GM18907 (cell line): ENCODE data around the gene ERMP1.
"Not testable (repeated sequence)": the region's sequence is repeated elsewhere in the genome, so short reads cannot be mapped to it uniquely, and the experiment has no call there.

Experiments used
- ATAC-seq: cut with Tn5 transposase; IDR thresholded peaks from one replicate; pipeline ENCODE4 v1.9.1; 2021; ENCODE audit warnings: mild to moderate bottlenecking, moderate library complexity; ENCODE audit not compliant: unreplicated experiment

Gene ERMP1

GRCh38 chr9:5784526-5785315 is 48.2 kb downstream of the ERMP1 start:
- no peak for ATAC-seq

- no peak for ATAC-seq
These were observed 48.9 kb downstream of the ERMP1 start for GRCh38 chr9:5783982-5784381.

GRCh38 chr9:5783420-5783819 is 49.5 kb downstream of the ERMP1 start:
- not testable (repeated sequence) for ATAC-seq

- ATAC-seq: not testable (repeated sequence)
These were observed 53.2 kb downstream of the ERMP1 start for GRCh38 chr9:5779705-5780218.

- no peak for ATAC-seq
These were observed 54.1 kb downstream of the ERMP1 start for GRCh38 chr9:5778805-5779204.

- ATAC-seq: no peak
These were observed 59.5 kb downstream of the ERMP1 start for GRCh38 chr9:5773324-5773999.

- ATAC-seq: no peak
These were observed 64.7 kb downstream of the ERMP1 start for GRCh38 chr9:5767968-5768932.

GRCh38 chr9:5764130-5764868 is 68.6 kb downstream of the ERMP1 start:
- ATAC-seq: peak; percentile 92

GRCh38 chr9:5762421-5762820 is 70.5 kb downstream of the ERMP1 start:
- ATAC-seq: no peak

GRCh38 chr9:5760338-5760737 is 72.6 kb downstream of the ERMP1 start:
- no peak for ATAC-seq

GRCh38 chr9:5756633-5757032 is 76.3 kb downstream of the ERMP1 start:
- ATAC-seq: no peak

GRCh38 chr9:5750569-5750968 is 82.3 kb downstream of the ERMP1 start:
- ATAC-seq: no peak

- no peak for ATAC-seq
These were observed 83.6 kb downstream of the ERMP1 start for GRCh38 chr9:5749306-5749705.

- ATAC-seq: no peak
These were observed 84.5 kb downstream of the ERMP1 start for GRCh38 chr9:5748438-5748837.

GRCh38 chr9:5743109-5743508 is 89.8 kb downstream of the ERMP1 start:
- ATAC-seq: no peak

- no peak for ATAC-seq
These were observed 96.2 kb downstream of the ERMP1 start for GRCh38 chr9:5736563-5737346.

- no peak for ATAC-seq
These were observed 97.8 kb downstream of the ERMP1 start for GRCh38 chr9:5735072-5735471.
